ENCODE results near the gene IGSF9B. TPM values are rescaled to one million over a fixed set of nuclear protein-coding genes. Genes with fewer than 3 reads are reported as not detected.

The IGSF9B gene
- total RNA-seq, 2 experiments from 2014 or later, result 79.0 to 84.2 TPM

- peaks cover 3% of the 10 kb centered on the region for H3K27me3 Mint-ChIP-seq
- POLR2A ChIA-PET, result no interaction called here
- no peak for ATAC-seq
These were observed 59.5 kb downstream of the IGSF9B start for GRCh38 chr11:133897331-133897650.

DNA sequence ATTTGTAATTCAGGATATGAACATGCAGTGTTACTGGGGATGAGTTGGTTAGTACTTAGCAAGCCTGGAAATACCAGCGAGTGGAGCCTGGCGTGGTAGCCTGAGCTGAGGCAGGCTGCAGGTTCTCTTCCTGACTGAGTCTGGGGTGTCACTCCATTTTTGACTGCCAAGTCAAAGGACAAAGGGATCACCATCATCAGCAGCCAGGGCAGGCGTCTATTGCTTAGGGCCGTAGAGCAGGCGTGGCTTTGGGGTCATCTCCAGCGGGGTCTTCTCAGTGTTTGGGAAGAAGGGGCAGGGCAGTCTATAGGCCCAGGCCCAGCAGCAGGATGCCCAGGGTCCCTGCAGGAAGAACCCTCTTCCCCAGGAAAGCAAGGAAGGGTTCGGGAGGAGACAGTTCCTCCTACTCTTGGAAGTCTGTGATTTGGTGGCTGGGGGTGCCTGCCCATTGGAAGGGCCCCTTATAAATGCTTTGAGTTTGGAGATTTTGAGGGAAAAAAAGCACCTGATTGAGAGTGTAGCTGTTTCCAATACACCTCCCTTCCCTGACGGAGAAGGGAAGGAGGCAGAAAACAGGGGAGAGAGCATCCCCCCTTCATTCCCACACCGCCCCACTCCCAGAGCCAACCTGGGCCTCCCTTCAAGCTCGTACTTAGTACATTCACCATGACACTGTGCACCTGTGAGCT is 60.0 kb downstream of the IGSF9B start:
- intact Hi-C loops (cut with DNase I, micrococcal nuclease), result no loop called here
- Mint-ChIP-seq H3K36me3 (ENCODE audit: low read depth) (peaks cover 14% of the 10 kb centered on the region), H3K4me1 (peaks cover 2% of the 10 kb centered on the region), H3K27me3 (peaks cover 6% of the 10 kb centered on the region), H3K9me3 (ENCODE audit: low read depth) (no peaks in the 10 kb centered on the region), H3K4me3 (no peak overlapping the region), H3K27ac (no peak overlapping the region)
- CTCF ChIA-PET, result no interaction called here
- POLR2A ChIA-PET, result no interaction called here
- ATAC-seq (no peak), DNase-seq (no peak)

More at GRCh38 chr11:133897331-133897650, 59.5 kb downstream of the IGSF9B start:
- Mint-ChIP-seq H3K4me3 (no peak overlapping the region), H3K9me3 (ENCODE audit: low read depth) (no peaks in the 10 kb centered on the region), H3K36me3 (ENCODE audit: low read depth) (peaks cover 14% of the 10 kb centered on the region), H3K4me1 (peaks cover 2% of the 10 kb centered on the region), H3K27ac (no peak overlapping the region)
- intact Hi-C loops (cut with DNase I, micrococcal nuclease), result no loop called here
- CTCF ChIA-PET, result interaction anchor here (0.6 kb wide), 1 partner anchor 586 kb away, joined by 4 read pairs; no protein-coding TSS in a partner anchor
- no peak for DNase-seq

DNA sequence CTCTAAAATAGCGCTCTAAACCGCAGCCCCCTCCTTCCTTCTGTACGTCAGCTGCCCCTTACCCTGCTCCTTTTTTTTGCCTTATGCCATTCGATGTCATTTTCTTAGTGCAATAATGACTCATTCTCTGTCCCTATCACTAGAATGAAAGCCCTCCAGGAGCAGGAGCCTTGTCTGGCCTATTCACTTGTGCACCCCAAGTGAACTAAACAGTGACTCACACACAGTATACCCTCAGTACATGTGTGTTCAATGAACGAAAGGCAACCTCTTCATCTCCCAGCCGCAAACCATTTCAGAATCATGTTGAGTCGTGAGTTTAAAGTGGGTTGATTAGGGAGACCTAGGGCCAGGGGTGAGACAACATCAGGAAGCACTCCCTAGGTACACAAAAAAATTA is 60.7 kb downstream of the IGSF9B start:
- ChIA-PET POLR2A (no interaction called here), CTCF (no interaction called here)
- intact Hi-C loops (cut with DNase I, micrococcal nuclease), result no loop called here
- peak; percentile 55 for ATAC-seq
- no peak for DNase-seq
- Mint-ChIP-seq H3K36me3 (ENCODE audit: low read depth) (peaks cover 14% of the 10 kb centered on the region), H3K27ac (no peak overlapping the region), H3K4me3 (no peak overlapping the region), H3K4me1 (peaks cover 2% of the 10 kb centered on the region), H3K9me3 (ENCODE audit: low read depth) (no peaks in the 10 kb centered on the region), H3K27me3 (peaks cover 7% of the 10 kb centered on the region)

- intact Hi-C loops (cut with DNase I, micrococcal nuclease), result no loop called here
- Mint-ChIP-seq H3K27ac (no peak overlapping the region), H3K27me3 (peaks cover 7% of the 10 kb centered on the region), H3K9me3 (ENCODE audit: low read depth) (no peaks in the 10 kb centered on the region), H3K36me3 (ENCODE audit: low read depth) (peaks cover 14% of the 10 kb centered on the region), H3K4me1 (peaks cover 2% of the 10 kb centered on the region), H3K4me3 (no peak overlapping the region)
- ChIA-PET CTCF (no interaction called here), POLR2A (no interaction called here)
- DNase-seq (no peak), ATAC-seq (no peak)
These were observed 61.2 kb downstream of the IGSF9B start for GRCh38 chr11:133895551-133895950.

GRCh38 chr11:133895061-133895479 is 61.7 kb downstream of the IGSF9B start:
- peaks cover 2% of the 10 kb centered on the region for H3K4me1 Mint-ChIP-seq
- CTCF ChIA-PET, result no interaction called here
- intact Hi-C loops (cut with DNase I, micrococcal nuclease), result no loop called here
- H3K9me3 Mint-ChIP-seq (ENCODE audit: low read depth), result no peaks in the 10 kb centered on the region
- no peak overlapping the region for H3K4me3 Mint-ChIP-seq
- DNase-seq, result no peak
- POLR2A ChIA-PET, result no interaction called here
- no peak overlapping the region for H3K27ac Mint-ChIP-seq
- no peak for ATAC-seq
- H3K27me3 Mint-ChIP-seq, result peaks cover 7% of the 10 kb centered on the region
- H3K36me3 Mint-ChIP-seq (ENCODE audit: low read depth), result peaks cover 14% of the 10 kb centered on the region

DNA sequence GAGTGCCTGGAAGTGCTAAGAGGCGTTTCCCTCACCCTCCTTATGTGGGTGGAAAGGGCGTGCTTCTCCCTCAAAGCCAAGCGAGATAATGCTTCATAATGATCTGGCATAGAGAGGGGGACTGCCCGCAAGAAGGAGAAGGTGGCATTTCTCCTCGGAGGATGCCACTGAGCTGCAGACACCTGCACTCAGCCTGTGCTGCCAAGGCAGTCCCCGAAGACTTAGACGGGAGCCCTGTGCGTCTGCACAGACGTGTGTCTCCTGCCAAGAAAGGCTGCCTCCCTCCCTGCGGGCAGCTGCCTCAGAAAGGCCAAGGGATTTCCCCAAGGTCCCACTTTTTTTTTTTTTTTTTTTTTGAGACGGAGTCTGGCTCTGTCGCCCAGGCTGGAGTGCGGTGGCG is 63.4 kb downstream of the IGSF9B start:
- ChIA-PET CTCF (interaction anchor here (0.7 to 1.2 kb wide), 2 partner anchors 34 to 41 kb away, joined by 3 read pairs; no protein-coding TSS in a partner anchor), POLR2A (no interaction called here)
- ATAC-seq (no peak), DNase-seq (no peak)
- H3K4me1 Mint-ChIP-seq, result no peaks in the 10 kb centered on the region
- no peaks in the 10 kb centered on the region for H3K9me3 Mint-ChIP-seq (ENCODE audit: low read depth)
- H3K27ac Mint-ChIP-seq, result no peak overlapping the region
- intact Hi-C loops (cut with DNase I, micrococcal nuclease), result no loop called here
- peaks cover 6% of the 10 kb centered on the region for H3K36me3 Mint-ChIP-seq (ENCODE audit: low read depth)
- H3K4me3 Mint-ChIP-seq, result no peak overlapping the region
- peaks cover 10% of the 10 kb centered on the region for H3K27me3 Mint-ChIP-seq

DNA sequence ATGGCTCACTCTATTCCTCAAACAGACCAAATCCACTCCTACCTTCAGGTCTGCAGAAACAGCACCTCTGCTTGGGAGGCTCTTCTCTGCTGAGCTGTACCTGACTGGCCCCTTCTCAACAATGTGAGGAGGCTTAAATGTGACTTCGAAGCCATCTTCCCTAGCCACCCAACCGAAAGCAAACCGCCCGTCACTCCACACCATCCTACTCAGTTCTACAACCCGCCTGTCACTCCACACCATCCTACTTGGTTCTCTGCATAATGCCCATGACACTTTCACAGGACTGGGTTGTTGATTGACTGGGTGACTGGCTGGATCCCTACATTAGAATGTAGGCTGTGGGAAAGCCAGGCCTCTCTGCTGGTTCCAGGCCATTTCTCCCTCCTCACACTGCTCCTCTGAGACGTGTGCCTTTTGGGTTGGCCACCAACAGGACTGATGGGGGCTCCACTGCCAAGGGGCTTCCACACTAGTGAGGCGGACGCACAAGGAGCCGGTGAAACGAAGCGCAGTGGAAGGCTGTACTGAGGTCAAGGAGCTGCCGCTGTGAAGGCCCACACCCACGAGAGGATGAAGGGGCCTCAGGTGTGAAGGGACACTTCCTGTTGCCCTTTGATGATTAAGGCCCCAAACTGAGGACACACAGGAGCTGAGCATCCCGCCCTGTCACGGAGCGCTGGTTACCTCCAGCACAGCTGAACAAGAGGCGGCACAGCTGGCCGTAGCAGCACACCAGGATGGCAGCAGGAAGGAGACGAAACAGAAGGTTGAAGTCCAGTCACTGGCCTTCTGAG is 64.0 kb downstream of the IGSF9B start:
- no peak for DNase-seq
- Mint-ChIP-seq H3K9me3 (ENCODE audit: low read depth) (no peaks in the 10 kb centered on the region), H3K27me3 (peaks cover 11% of the 10 kb centered on the region), H3K4me3 (no peak overlapping the region), H3K36me3 (ENCODE audit: low read depth) (peaks cover 4% of the 10 kb centered on the region), H3K4me1 (no peaks in the 10 kb centered on the region), H3K27ac (no peak overlapping the region)
- CTCF ChIA-PET, result interaction anchor here (0.7 kb wide), 1 partner anchor 34 kb away, joined by 3 read pairs; no protein-coding TSS in a partner anchor
- POLR2A ChIA-PET, result no interaction called here
- ATAC-seq, result no peak
- intact Hi-C loops (cut with DNase I, micrococcal nuclease), result no loop called here

DNA sequence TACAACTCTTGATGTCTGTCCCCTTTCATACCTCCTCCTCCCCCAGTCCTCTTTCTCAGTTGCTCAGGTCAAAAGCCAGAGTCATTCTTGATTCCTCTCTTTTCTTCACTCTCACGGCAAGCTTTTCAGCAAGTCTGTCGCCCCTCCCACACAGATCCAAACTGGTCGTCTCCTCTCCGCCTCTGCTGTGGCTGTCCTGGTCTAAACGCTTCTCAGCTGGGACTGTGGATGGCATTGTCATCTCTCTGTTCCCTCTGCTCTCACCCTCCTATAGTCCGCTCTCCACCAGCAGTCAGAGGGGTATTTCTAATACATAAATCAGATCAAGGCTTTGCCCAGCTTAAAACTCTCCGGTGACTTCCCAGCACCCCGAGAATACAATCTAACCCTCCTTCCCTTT is 64.6 kb downstream of the IGSF9B start:
- Mint-ChIP-seq H3K27ac (no peak overlapping the region), H3K9me3 (ENCODE audit: low read depth) (no peaks in the 10 kb centered on the region), H3K4me1 (no peaks in the 10 kb centered on the region), H3K4me3 (no peak overlapping the region), H3K36me3 (ENCODE audit: low read depth) (peaks cover 3% of the 10 kb centered on the region), H3K27me3 (peaks cover 15% of the 10 kb centered on the region)
- intact Hi-C loops (cut with DNase I, micrococcal nuclease), result no loop called here
- ChIA-PET CTCF (interaction anchor here (1.2 kb wide), 1 partner anchor 158 kb away, joined by 3 read pairs; no protein-coding TSS in a partner anchor), POLR2A (no interaction called here)
- DNase-seq (no peak), ATAC-seq (no peak)

DNA sequence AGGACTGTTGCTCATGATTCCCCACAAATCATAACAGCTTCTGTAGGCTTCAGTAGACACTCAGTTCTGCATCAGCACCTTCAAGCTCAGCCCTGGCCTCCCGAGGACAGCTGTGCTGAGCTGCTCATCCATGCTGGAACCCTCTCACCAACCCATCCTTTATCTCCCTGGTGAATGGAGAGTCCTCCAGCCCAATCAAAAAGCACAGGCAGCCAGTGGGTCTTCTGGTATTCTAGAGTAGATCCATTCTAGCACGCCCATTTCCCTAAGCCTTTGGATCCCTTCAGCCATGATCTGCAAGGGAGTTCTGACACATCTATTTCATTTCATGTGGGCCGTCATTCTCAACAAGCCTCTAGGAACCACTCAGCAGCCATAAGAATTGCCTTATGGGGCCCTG is 66.9 kb downstream of the IGSF9B start:
- ATAC-seq, result no peak
- H3K27ac Mint-ChIP-seq, result no peak overlapping the region
- no peak for DNase-seq
- ChIA-PET CTCF (interaction anchor here (0.7 to 0.8 kb wide), 2 partner anchors 195 to 972 kb away, joined by 3 to 4 read pairs; no protein-coding TSS in a partner anchor), POLR2A (no interaction called here)
- H3K4me3 Mint-ChIP-seq, result no peak overlapping the region
- intact Hi-C loops (cut with DNase I, micrococcal nuclease), result no loop called here
- no peaks in the 10 kb centered on the region for H3K36me3 Mint-ChIP-seq (ENCODE audit: low read depth)
- peaks cover 22% of the 10 kb centered on the region for H3K27me3 Mint-ChIP-seq
- H3K9me3 Mint-ChIP-seq (ENCODE audit: low read depth), result no peaks in the 10 kb centered on the region
- H3K4me1 Mint-ChIP-seq, result no peaks in the 10 kb centered on the region

GRCh38 chr11:133889188-133889587 is 67.6 kb downstream of the IGSF9B start:
- Mint-ChIP-seq H3K27ac (no peak overlapping the region), H3K4me1 (no peaks in the 10 kb centered on the region), H3K27me3 (peaks cover 26% of the 10 kb centered on the region), H3K9me3 (ENCODE audit: low read depth) (no peaks in the 10 kb centered on the region), H3K36me3 (ENCODE audit: low read depth) (no peaks in the 10 kb centered on the region), H3K4me3 (no peak overlapping the region)
- ATAC-seq (no peak), DNase-seq (no peak)
- CTCF ChIA-PET, result no interaction called here
- POLR2A ChIA-PET, result no interaction called here
- intact Hi-C loops (cut with DNase I, micrococcal nuclease), result no loop called here

DNA sequence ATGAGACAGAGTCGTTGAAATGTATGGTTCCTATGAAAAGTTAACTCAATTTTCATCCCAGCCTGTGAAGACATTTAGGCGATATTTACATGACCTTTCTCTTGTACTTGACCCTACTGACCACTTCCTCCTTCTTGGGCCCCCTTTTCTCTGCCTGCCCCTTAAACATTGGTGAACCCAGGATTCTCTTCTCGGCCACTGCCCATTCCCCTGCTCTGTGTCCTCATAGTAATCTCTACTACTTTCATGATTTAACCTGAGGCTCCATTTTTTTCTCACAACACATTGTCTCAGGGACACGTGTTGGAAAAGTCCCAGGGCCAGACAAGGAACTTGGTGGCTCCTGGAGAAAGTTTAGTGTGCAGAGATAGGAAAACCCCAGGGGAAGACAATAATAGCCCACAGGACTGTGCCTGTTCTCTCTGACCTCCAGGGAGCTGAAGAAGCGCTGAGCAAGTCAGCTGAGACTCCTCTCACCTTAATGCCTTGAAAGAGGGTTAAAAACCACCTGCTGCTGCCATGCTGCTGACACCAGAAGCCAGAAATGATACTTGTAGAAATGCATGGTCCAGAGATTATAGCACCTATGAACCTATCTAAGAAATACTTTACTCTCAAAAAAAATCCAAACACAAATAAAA is 69.0 kb downstream of the IGSF9B start:
- Mint-ChIP-seq H3K9me3 (ENCODE audit: low read depth) (peaks cover 5% of the 10 kb centered on the region), H3K27me3 (peaks cover 31% of the 10 kb centered on the region), H3K36me3 (ENCODE audit: low read depth) (no peaks in the 10 kb centered on the region), H3K27ac (no peak overlapping the region), H3K4me3 (no peak overlapping the region), H3K4me1 (no peaks in the 10 kb centered on the region)
- CTCF ChIA-PET, result no interaction called here
- intact Hi-C loops (cut with DNase I, micrococcal nuclease), result no loop called here
- no peak for ATAC-seq
- DNase-seq, result no peak
- POLR2A ChIA-PET, result no interaction called here

- H3K9me3 Mint-ChIP-seq (ENCODE audit: low read depth), result peaks cover 5% of the 10 kb centered on the region
- intact Hi-C loops (cut with DNase I, micrococcal nuclease), result no loop called here
- ATAC-seq (no peak), DNase-seq (no peak)
- CTCF ChIA-PET, result no interaction called here
- H3K4me3 Mint-ChIP-seq, result no peak overlapping the region
- H3K4me1 Mint-ChIP-seq, result no peaks in the 10 kb centered on the region
- POLR2A ChIA-PET, result no interaction called here
- H3K36me3 Mint-ChIP-seq (ENCODE audit: low read depth), result no peaks in the 10 kb centered on the region
- H3K27me3 Mint-ChIP-seq, result peaks cover 29% of the 10 kb centered on the region
- H3K27ac Mint-ChIP-seq, result no peak overlapping the region
These were observed 70.7 kb downstream of the IGSF9B start for GRCh38 chr11:133886029-133886428.

All from activated CD4-positive, alpha-beta T cell treated with anti-CD3 and anti-CD28 coated beads for 36 hours (primary cell).